Osteoblast (primary cell): Measurements from ENCODE around the gene PRSS8. TPM values are rescaled to one million over a fixed set of nuclear protein-coding genes. Genes with fewer than 3 reads are reported as not detected.
A peak's percentile ranks its signal among the peaks of the same experiment; 100 is the strongest.
"Not testable (repeated sequence)": the region's sequence is repeated elsewhere in the genome, so short reads cannot be mapped to it uniquely, and the experiment has no call there.

Experiments used
- DNase-seq: peaks from one replicate; pipeline ENCODE4 v3.0.0; 2011; ENCODE audit warnings: low spot score, mixed read lengths; ENCODE audit not compliant: insufficient read length; ENCODE audit errors: missing footprints
- H2AFZ ChIP-seq: 2 replicates; pipeline ENCODE4 v1.6.0; 2011; ENCODE audit warnings: mild to moderate bottlenecking, low read length
- H3K27ac ChIP-seq: 2 replicates; pipeline ENCODE4 v1.5.1; 2011; ENCODE audit warnings: mild to moderate bottlenecking, low read depth, low read length, moderate library complexity
- H3K27me3 ChIP-seq: 2 replicates; pipeline ENCODE4 v1.6.0; 2012; ENCODE audit warnings: mild to moderate bottlenecking, control low read depth, inconsistent platforms, low read length, moderate library complexity; ENCODE audit not compliant: insufficient read depth
- H3K36me3 ChIP-seq: 2 replicates; pipeline ENCODE4 v1.5.1; 2011; ENCODE audit warnings: mild to moderate bottlenecking, low read length, control low read depth, moderate library complexity; ENCODE audit not compliant: insufficient read depth
- H3K4me1 ChIP-seq: 2 replicates; pipeline ENCODE4 v1.5.1; 2011; ENCODE audit warnings: mild to moderate bottlenecking, low read length, control low read depth, moderate library complexity; ENCODE audit not compliant: insufficient read depth
- H3K4me2 ChIP-seq: 2 replicates; pipeline ENCODE4 v1.6.0; 2011; ENCODE audit warnings: mild to moderate bottlenecking, low read length; ENCODE audit not compliant: insufficient read depth
- H3K4me3 ChIP-seq: fragments of 200-600 bp; sonication (generic); 3 replicates; pipeline ENCODE4 v1.5.1; 2012; ENCODE audit warnings: mild to moderate bottlenecking, low read length, inconsistent platforms; ENCODE audit not compliant: insufficient read depth
- H3K79me2 ChIP-seq: 2 replicates; pipeline ENCODE4 v1.6.0; 2012; ENCODE audit warnings: mild to moderate bottlenecking, low read length, control low read depth, inconsistent platforms; ENCODE audit not compliant: insufficient read depth
- H3K9me3 ChIP-seq: 2 replicates; pipeline ENCODE4 v1.5.1; 2011; ENCODE audit warnings: low read depth, low read length, control low read depth
- H4K20me1 ChIP-seq: 2 replicates; pipeline ENCODE4 v1.6.0; 2012; ENCODE audit warnings: mild to moderate bottlenecking, low read length, control low read depth; ENCODE audit not compliant: insufficient read depth
- CTCF ChIP-seq: IDR thresholded peaks from 2 replicates; pipeline ENCODE4 v1.5.1; 2011; ENCODE audit warnings: mild to moderate bottlenecking, low read depth, low read length, moderate library complexity; ENCODE audit errors: extremely low read depth
- total RNA-seq: library from RNA; depleted of rRNA; stranded (reverse); fragments of >200 nt; gene quantifications from 2 replicates; pipeline ENCODE4 v1.2.3, GENCODE V29; 2012

Gene PRSS8
- total RNA-seq, 1 donor = not detected

- Histone ChIP-seq H3K9me3 (no peaks in the 10 kb centered on the region), H3K27ac (no peak overlapping the region), H3K4me2 (peak overlapping the region; percentile 43), H3K27me3 (peaks cover 4% of the 10 kb centered on the region), H4K20me1 (no peaks in the 10 kb centered on the region), H3K79me2 (no peaks in the 10 kb centered on the region), H3K36me3 (no peaks in the 10 kb centered on the region), H2AFZ (peak overlapping the region; percentile 63), H3K4me1 (peaks cover 22% of the 10 kb centered on the region), H3K4me3 (peak overlapping the region; percentile 30)
- DNase-seq = peak; percentile 96
- TF ChIP-seq CTCF = no peak
Measured at GRCh38 chr16:31138621-31139578, 3.4 kb upstream of the PRSS8 start.

- H3K4me3 ChIP-seq, H4K20me1 ChIP-seq, H3K27ac ChIP-seq, DNase-seq, H3K79me2 ChIP-seq, H3K4me2 ChIP-seq, H3K9me3 ChIP-seq, H3K27me3 ChIP-seq, H2AFZ ChIP-seq, H3K36me3 ChIP-seq: not testable (repeated sequence)
- H3K4me1 ChIP-seq = peaks cover 18% of the 10 kb centered on the region
Measured at GRCh38 chr16:31136822-31137499, 1.4 kb upstream of the PRSS8 start.

GRCh38 chr16:31136287-31136662, 748 bp upstream of the PRSS8 start:
- no peaks in the 10 kb centered on the region for H3K9me3 ChIP-seq
- TF ChIP-seq CTCF = no peak

GRCh38 chr16:31134625-31135534, 647 bp downstream of the PRSS8 start:
- Histone ChIP-seq H3K79me2 (no peaks in the 10 kb centered on the region), H3K4me3 (no peak overlapping the region), H2AFZ (no peak overlapping the region), H3K4me1 (peaks cover 10% of the 10 kb centered on the region), H3K27ac (no peak overlapping the region), H4K20me1 (no peaks in the 10 kb centered on the region), H3K9me3 (no peaks in the 10 kb centered on the region), H3K36me3 (no peaks in the 10 kb centered on the region), H3K27me3 (peaks cover 4% of the 10 kb centered on the region), H3K4me2 (no peak overlapping the region)
- no peak for TF ChIP-seq CTCF
- DNase-seq = peak; percentile 77

More at GRCh38 chr16:31136287-31136662, 748 bp upstream of the PRSS8 start:
- Histone ChIP-seq H3K27me3 (peaks cover 4% of the 10 kb centered on the region), H3K79me2 (no peaks in the 10 kb centered on the region), H3K27ac (no peak overlapping the region), H3K36me3 (no peaks in the 10 kb centered on the region), H2AFZ (no peak overlapping the region), H3K4me2 (no peak overlapping the region), H3K4me3 (no peak overlapping the region), H3K4me1 (peaks cover 11% of the 10 kb centered on the region), H4K20me1 (no peaks in the 10 kb centered on the region)
- DNase-seq = peak; percentile 57
